Stimulated activated CD4-positive, alpha-beta T cell treated with anti-CD3 and anti-CD28 coated beads, Interleukin-4, amount 100 ng/mL, for 24 hours (primary cell): ENCODE measurements around the gene CTNNA2.

Source experiments
- DNase-seq: peaks from one replicate; pipeline ENCODE4 v3.0.0-alpha.2; 2020

CTNNA2 gene

GRCh38 chr2:79619442-79619841, 106.6 kb downstream of the CTNNA2 start:
- no peak for DNase-seq

GRCh38 chr2:79619976-79620375, 107.1 kb downstream of the CTNNA2 start:
- DNase-seq: no peak

GRCh38 chr2:79620679-79621078, 107.8 kb downstream of the CTNNA2 start:
- DNase-seq: no peak

GRCh38 chr2:79621252-79621651, 108.4 kb downstream of the CTNNA2 start:
- DNase-seq: no peak

- no peak for DNase-seq
These were observed 108.9 kb downstream of the CTNNA2 start for GRCh38 chr2:79621755-79622154.

GRCh38 chr2:79622508-79622907, 109.7 kb downstream of the CTNNA2 start:
- DNase-seq: no peak

GRCh38 chr2:79627237-79627636, 114.4 kb downstream of the CTNNA2 start:
- DNase-seq: no peak

GRCh38 chr2:79630060-79630459, 117.2 kb downstream of the CTNNA2 start:
- DNase-seq: no peak

- no peak for DNase-seq
These were observed 118.2 kb downstream of the CTNNA2 start for GRCh38 chr2:79630972-79631557.

GRCh38 chr2:79638410-79638809, 125.6 kb downstream of the CTNNA2 start:
- DNase-seq: no peak

- no peak for DNase-seq
These were observed 126.1 kb downstream of the CTNNA2 start for GRCh38 chr2:79638954-79639353.

- no peak for DNase-seq
These were observed 127.2 kb downstream of the CTNNA2 start for GRCh38 chr2:79640001-79640400.

GRCh38 chr2:79649531-79649930, 136.7 kb downstream of the CTNNA2 start:
- DNase-seq: no peak

GRCh38 chr2:79660557-79660956, 147.7 kb downstream of the CTNNA2 start:
- no peak for DNase-seq

GRCh38 chr2:79665091-79665490, 152.2 kb downstream of the CTNNA2 start:
- no peak for DNase-seq

- DNase-seq: no peak
These were observed 153.6 kb downstream of the CTNNA2 start for GRCh38 chr2:79666430-79666829.

- DNase-seq: no peak
These were observed 156.9 kb downstream of the CTNNA2 start for GRCh38 chr2:79669714-79670113.

- DNase-seq: no peak
These were observed 157.3 kb downstream of the CTNNA2 start for GRCh38 chr2:79670198-79670597.

GRCh38 chr2:79686884-79687283, 174.0 kb downstream of the CTNNA2 start:
- no peak for DNase-seq

GRCh38 chr2:79695248-79695647, 182.4 kb downstream of the CTNNA2 start:
- DNase-seq: no peak

- no peak for DNase-seq
These were observed 184.3 kb downstream of the CTNNA2 start for GRCh38 chr2:79697200-79697599.

- DNase-seq: no peak
These were observed 187.8 kb downstream of the CTNNA2 start for GRCh38 chr2:79700651-79701050.

GRCh38 chr2:79702905-79703304, 190.1 kb downstream of the CTNNA2 start:
- DNase-seq: no peak

GRCh38 chr2:79711098-79711497, 198.2 kb downstream of the CTNNA2 start:
- DNase-seq: no peak

- DNase-seq: no peak
These were observed 200.4 kb downstream of the CTNNA2 start for GRCh38 chr2:79713131-79713785.
